Endothelial cell of umbilical vein (primary cell): Measurements from ENCODE around the gene ULK4. TPM values are rescaled to one million over a fixed set of nuclear protein-coding genes. Genes with fewer than 3 reads are reported as not detected.
A peak's percentile ranks its signal among the peaks of the same experiment; 100 is the strongest.
"Not testable (repeated sequence)": the region's sequence is repeated elsewhere in the genome, so short reads cannot be mapped to it uniquely, and the experiment has no call there.

ENCODE experiments used
- BruUV-seq: library from RNA; stranded (reverse); fragments of 400-500 nt; replicated peaks from 2 replicates; lab custom pipeline; 2021; lab: Mats Ljungman, UMichigan
- CTCF ChIA-PET: fragments of 300-600, 350-600 bp; sonication (Branson Sonifier 250); formaldehyde crosslinking; loops from one replicate; lab custom pipeline; 2021; ENCODE audit warnings: antibody characterized with exemption, inconsistent platforms; lab: Charles Lee
- POLR2A ChIA-PET: fragments of 300-600, 350-600 bp; sonication (Branson Sonifier 250); formaldehyde crosslinking; loops from one replicate; lab custom pipeline; 2021; ENCODE audit warnings: antibody characterized with exemption, inconsistent platforms; lab: Charles Lee
- DNase-seq: peaks from one replicate; pipeline ENCODE4 v3.0.0-alpha.2; 2011; ENCODE audit warnings: low read depth, low spot score
- FAIRE-seq: peaks from 2 replicates; lab custom pipeline; 2011; peaks lifted over from hg19 to GRCh38; lab: Jason Lieb, UNC
- H2AFZ ChIP-seq: 2 replicates; pipeline ENCODE4 v1.6.0; 2012; ENCODE audit warnings: low read depth, low read length, control low read depth, inconsistent platforms
- H3K27ac ChIP-seq: 2 replicates; pipeline ENCODE4 v1.5.1; 2011; ENCODE audit warnings: low read depth, mild to moderate bottlenecking, control low read depth, low read length, moderate library complexity; ENCODE audit not compliant: insufficient read depth
- H3K27me3 ChIP-seq, 2 experiments: 2 replicates each; pipeline versions ENCODE4 v1.6.0 to v1.6.1; 2011; ENCODE audit warnings: low read length in 2 of 2, mixed read lengths in 1 of 2; ENCODE audit not compliant: control insufficient read depth in 2 of 2, insufficient read depth in 2 of 2
- H3K36me3 ChIP-seq, 2 experiments: 2 replicates in 1 of 2; 3 replicates in 1 of 2; pipeline ENCODE4 v1.5.1; 2011; ENCODE audit warnings: low read length in 2 of 2, mild to moderate bottlenecking in 1 of 2, moderate library complexity in 1 of 2; ENCODE audit not compliant: control insufficient read depth in 2 of 2, insufficient read depth in 2 of 2; ENCODE audit errors: extremely low read depth in 1 of 2
- H3K4me1 ChIP-seq: 3 replicates; pipeline ENCODE4 v1.5.1; 2011; ENCODE audit warnings: mild to moderate bottlenecking, low read length; ENCODE audit not compliant: control insufficient read depth, insufficient read depth; ENCODE audit errors: extremely low read depth
- H3K4me2 ChIP-seq: 2 replicates; pipeline ENCODE4 v1.6.1; 2011; ENCODE audit warnings: low read length, control low read depth, mixed read lengths; ENCODE audit not compliant: insufficient read depth
- H3K4me3 ChIP-seq, 3 experiments: fragments of 200-600 bp in 1 of 3; sonication (generic), shearing (Covaris generic) in 1 of 3; replicated peaks in 1 of 3; 2 replicates each; pipeline ENCODE4 v1.5.1; 2011 to 2016; ENCODE audit warnings: control low read depth in 3 of 3, low read length in 3 of 3, mild to moderate bottlenecking in 2 of 3, inconsistent platforms in 1 of 3, low read depth in 1 of 3, moderate library complexity in 1 of 3; ENCODE audit not compliant: insufficient read depth in 1 of 3
- H3K79me2 ChIP-seq: 2 replicates; pipeline ENCODE4 v1.6.0; 2012; ENCODE audit warnings: low read length, inconsistent platforms; ENCODE audit not compliant: control insufficient read depth, insufficient read depth
- H3K9ac ChIP-seq: replicated peaks from 2 replicates; pipeline ENCODE3; 2011; ENCODE audit warnings: low read length, control low read depth; ENCODE audit not compliant: insufficient read depth; ENCODE audit errors: extremely low read depth
- H3K9me1 ChIP-seq: replicated peaks from 3 replicates; pipeline ENCODE4 v1.6.0; 2011; ENCODE audit warnings: mild to moderate bottlenecking, low read length; ENCODE audit not compliant: control insufficient read depth, insufficient read depth; ENCODE audit errors: extremely low read depth
- H3K9me3 ChIP-seq: replicated peaks from 2 replicates; pipeline ENCODE4 v1.5.1; 2012; ENCODE audit warnings: low read length, inconsistent platforms; ENCODE audit not compliant: control insufficient read depth, insufficient read depth
- H4K20me1 ChIP-seq: replicated peaks from 2 replicates; pipeline ENCODE3; 2011; ENCODE audit warnings: mild to moderate bottlenecking, low read length; ENCODE audit not compliant: control insufficient read depth, insufficient read depth; ENCODE audit errors: extremely low read depth
- CTCF ChIP-seq, 2 donors: IDR thresholded peaks; 1 replicate in 1 of 2; 2 replicates in 1 of 2; pipeline ENCODE4 v1.5.1; 2011; ENCODE audit warnings: low read length in 2 of 2, mild to moderate bottlenecking in 2 of 2, moderate library complexity in 2 of 2, control low read depth in 1 of 2, inconsistent platforms in 1 of 2, low read depth in 1 of 2; ENCODE audit not compliant: insufficient read depth in 1 of 2; ENCODE audit errors: extremely low read depth in 1 of 2
- EZH2 ChIP-seq: IDR thresholded peaks from 2 replicates; pipeline ENCODE4 v1.6.1; 2012; ENCODE audit warnings: borderline replicate concordance, low read depth, mild to moderate bottlenecking, moderate library complexity, low read length, inconsistent platforms; ENCODE audit not compliant: severe bottlenecking
- FOS ChIP-seq: IDR thresholded peaks from 2 replicates; pipeline ENCODE4 v1.6.1; 2011; ENCODE audit warnings: mild to moderate bottlenecking, low read length, moderate library complexity, borderline replicate concordance; ENCODE audit not compliant: insufficient read depth
- GATA2 ChIP-seq: IDR thresholded peaks from 2 replicates; pipeline ENCODE4 v1.7.0; 2011; ENCODE audit warnings: low read depth, mild to moderate bottlenecking, moderate library complexity, mixed read lengths, low read length; ENCODE audit not compliant: insufficient read length, insufficient read depth
- JUN ChIP-seq: IDR thresholded peaks from 2 replicates; pipeline ENCODE4 v1.6.1; 2011; ENCODE audit warnings: borderline replicate concordance, low read depth; ENCODE audit not compliant: insufficient read length, insufficient read depth
- MYC ChIP-seq: IDR thresholded peaks from one replicate; pipeline ENCODE4 v1.6.1; 2011; ENCODE audit warnings: mild to moderate bottlenecking, low read depth, low read length
- POLR2A ChIP-seq: IDR thresholded peaks from 2 replicates; pipeline ENCODE4 v1.6.1; 2012; ENCODE audit warnings: low read depth, mild to moderate bottlenecking, control low read depth, low read length
- POLR2AphosphoS5 ChIP-seq: IDR thresholded peaks from 2 replicates; pipeline ENCODE4 v1.6.1; 2012; ENCODE audit warnings: low read depth, mild to moderate bottlenecking, control low read depth, low read length, moderate library complexity; ENCODE audit not compliant: insufficient read depth
- dilution Hi-C: fragments of 300-500 bp; cut with MboI; formaldehyde crosslinking; loops from one replicate; pipeline ENCODE4 v1.15.0; 2019; ENCODE audit warnings: low sequenced_read_pairs; ENCODE audit not compliant: extremely low pct_ligation_motif_present
- intact Hi-C: fragments of 100-400 bp; cut with micrococcal nuclease; formaldehyde crosslinking; loops from one replicate; pipeline ENCODE4 v1.10.0; 2022
- polyA plus RNA-seq, 4 experiments: library from polyadenylated mRNA; depleted of rRNA in 3 of 4; stranded (reverse) in 3 of 4; unstranded in 1 of 4; fragments of >200 nt; gene quantifications; 2 replicates each; pipeline versions ENCODE4 v1.2.1 to v1.2.3, GENCODE V29; 2011 to 2012; ENCODE audit warnings: missing spikeins in 1 of 4
- total RNA-seq: library from RNA; stranded (reverse); gene quantifications from 2 replicates; pipeline ENCODE4 v1.2.3, GENCODE V29; 2021
- TF ChIP-seq, protein P1 (sequence below): IDR thresholded peaks from 2 replicates; pipeline ENCODE4 v1.6.1; 2011; ENCODE audit not compliant: insufficient read depth, insufficient read length

The ULK4 gene
- total and polyA plus RNA-seq, 2 donors (not counting 3 experiments of a cell fraction or from before 2014, with no cell fraction given), result 3.3 to 16.0 TPM

- intact Hi-C loops, result loop anchor here (1.0 to 5.0 kb wide), 2 partner anchors 186 to 404 kb away; no protein-coding TSS in a partner anchor
- BruUV-seq, H3K4me3 ChIP-seq, FAIRE-seq, H3K9me1 ChIP-seq, H4K20me1 ChIP-seq, CTCF ChIA-PET, H2AFZ ChIP-seq, H3K79me2 ChIP-seq, H3K9me3 ChIP-seq, dilution Hi-C loops, DNase-seq, POLR2A ChIA-PET, H3K4me1 ChIP-seq, H3K27me3 ChIP-seq, H3K27ac ChIP-seq, H3K36me3 ChIP-seq, H3K4me2 ChIP-seq, H3K9ac ChIP-seq: not testable (repeated sequence)
- TF ChIP-seq CTCF (IDR thresholded peaks at IDR 0.05; ENCODE audit: extremely low read depth in 1 of 2, insufficient read depth in 1 of 2, low read depth in 1 of 2, low read length in 2 of 2), result peak; percentile 7 to 34
Observed at GRCh38 chr3:41695806-41696205, 266.1 kb downstream of the ULK4 start.

- Histone ChIP-seq H3K36me3 (no peaks in the 10 kb centered on the region), H3K79me2 (no peaks in the 10 kb centered on the region), H3K9me3 (no peaks in the 10 kb centered on the region), H3K9ac (no peak overlapping the region), H3K9me1 (peaks cover 2% of the 10 kb centered on the region), H3K4me3 (no peak overlapping the region), H3K27me3 (no peaks in the 10 kb centered on the region), H3K27ac (no peak overlapping the region), H2AFZ (no peak overlapping the region), H3K4me2 (no peak overlapping the region), H4K20me1 (no peaks in the 10 kb centered on the region), H3K4me1 (no peaks in the 10 kb centered on the region)
- intact Hi-C loops (no loop called here), dilution Hi-C loops (no loop called here)
- ChIA-PET POLR2A (no interaction called here), CTCF (no interaction called here)
- FAIRE-seq, result no peak
- no TSS peak for BruUV-seq
- no peak for DNase-seq
- no peak for TF ChIP-seq POLR2AphosphoS5
- no peak for TF ChIP-seq FOS
- no peak for TF ChIP-seq JUN
- no peak for TF ChIP-seq POLR2A
- no peak for TF ChIP-seq CTCF (IDR thresholded peaks at IDR 0.05; ENCODE audit: extremely low read depth in 1 of 2, insufficient read depth in 1 of 2, low read depth in 1 of 2, low read length in 2 of 2)
- no peak for TF ChIP-seq MYC
- TF ChIP-seq, protein P1, sequence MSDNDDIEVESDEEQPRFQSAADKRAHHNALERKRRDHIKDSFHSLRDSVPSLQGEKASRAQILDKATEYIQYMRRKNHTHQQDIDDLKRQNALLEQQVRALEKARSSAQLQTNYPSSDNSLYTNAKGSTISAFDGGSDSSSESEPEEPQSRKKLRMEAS, result no peak
- no peak for TF ChIP-seq GATA2
- TF ChIP-seq EZH2, result no peak
Observed at GRCh38 chr3:41693799-41694198, 268.1 kb downstream of the ULK4 start.
